ENCODE measurements around the gene CNOT1. TPM values are rescaled to one million over a fixed set of nuclear protein-coding genes. Genes with fewer than 3 reads are reported as not detected.
"Not testable (repeated sequence)": the region's sequence is repeated elsewhere in the genome, so short reads cannot be mapped to it uniquely, and the experiment has no call there.

Gene CNOT1
- total RNA-seq, 1 donor from 2014 or later = 64.1 TPM

- Histone ChIP-seq H3K4me3 (no peak overlapping the region), H3K27me3 (ENCODE audit: low read depth) (no peaks in the 10 kb centered on the region), H3K4me1 (peaks cover 71% of the 10 kb centered on the region), H3K27ac (replicated peaks) (peak overlapping the region; percentile 27), H3K9me3 (replicated peaks) (no peaks in the 10 kb centered on the region), H3K36me3 (peaks cover 14% of the 10 kb centered on the region)
- DNase-seq = no peak
- no peak for TF ChIP-seq CTCF (IDR thresholded peaks at IDR 0.05; ENCODE audit: borderline replicate concordance)
- intact Hi-C loops (cut with micrococcal nuclease) = no loop called here
These were observed 137.6 kb downstream of the CNOT1 start for GRCh38 chr16:58492066-58492465.

- not testable (repeated sequence) for DNase-seq
- Histone ChIP-seq H3K36me3 (peaks cover 14% of the 10 kb centered on the region), H3K4me1 (peaks cover 69% of the 10 kb centered on the region)
These were observed 139.1 kb downstream of the CNOT1 start for GRCh38 chr16:58490539-58490938.

DNA sequence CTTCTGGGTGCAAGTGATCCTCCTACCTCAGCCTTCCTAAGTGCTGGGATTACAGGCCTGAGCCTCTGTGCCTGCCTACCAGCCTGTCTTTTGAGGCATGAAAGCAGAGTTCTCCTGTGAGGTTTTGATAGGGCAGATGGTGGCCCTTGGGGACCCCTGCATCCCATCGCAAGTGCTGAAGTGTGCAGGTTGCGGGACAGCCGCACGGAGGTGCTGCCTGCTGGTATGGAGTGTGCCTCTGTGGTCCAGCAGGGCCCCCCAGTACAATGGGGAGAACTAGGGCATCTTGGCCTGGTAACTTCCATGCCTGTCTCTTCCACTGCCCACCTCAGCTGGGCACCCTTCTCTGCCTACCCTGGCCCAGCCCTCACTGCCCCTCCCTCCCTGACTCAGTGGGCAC, 139.6 kb downstream of the CNOT1 start:
- peaks cover 69% of the 10 kb centered on the region for H3K4me1 ChIP-seq
- no peak for DNase-seq
- intact Hi-C loops (cut with micrococcal nuclease) = no loop called here

More at GRCh38 chr16:58490539-58490938, 139.1 kb downstream of the CNOT1 start:
- H3K27me3 ChIP-seq (ENCODE audit: low read depth); H3K9me3 ChIP-seq (replicated peaks); H3K4me3 ChIP-seq; intact Hi-C loops (cut with micrococcal nuclease): not testable (repeated sequence)
- H3K27ac ChIP-seq (replicated peaks) = peak overlapping the region; percentile 16

GRCh38 chr16:58488531-58488930, 141.1 kb downstream of the CNOT1 start:
- H3K4me3 ChIP-seq = no peak overlapping the region
- DNase-seq = no peak
- peaks cover 69% of the 10 kb centered on the region for H3K4me1 ChIP-seq
- intact Hi-C loops (cut with micrococcal nuclease) = loop anchor here (5.0 kb wide), 1 partner anchor 151 kb away; no protein-coding TSS in a partner anchor
- H3K27ac ChIP-seq (replicated peaks) = peak overlapping the region; percentile 86
- no peaks in the 10 kb centered on the region for H3K27me3 ChIP-seq (ENCODE audit: low read depth)
- no peak for TF ChIP-seq CTCF (IDR thresholded peaks at IDR 0.05; ENCODE audit: borderline replicate concordance)
- no peaks in the 10 kb centered on the region for H3K9me3 ChIP-seq (replicated peaks)
- H3K36me3 ChIP-seq = peaks cover 8% of the 10 kb centered on the region

More for the DNA sequence above, 139.6 kb downstream of the CNOT1 start:
- Histone ChIP-seq H3K27me3 (ENCODE audit: low read depth) (no peaks in the 10 kb centered on the region), H3K27ac (replicated peaks) (peak overlapping the region; percentile 16), H3K4me3 (no peak overlapping the region), H3K9me3 (replicated peaks) (no peaks in the 10 kb centered on the region), H3K36me3 (peaks cover 14% of the 10 kb centered on the region)
- no peak for TF ChIP-seq CTCF (IDR thresholded peaks at IDR 0.05; ENCODE audit: borderline replicate concordance)

DNA sequence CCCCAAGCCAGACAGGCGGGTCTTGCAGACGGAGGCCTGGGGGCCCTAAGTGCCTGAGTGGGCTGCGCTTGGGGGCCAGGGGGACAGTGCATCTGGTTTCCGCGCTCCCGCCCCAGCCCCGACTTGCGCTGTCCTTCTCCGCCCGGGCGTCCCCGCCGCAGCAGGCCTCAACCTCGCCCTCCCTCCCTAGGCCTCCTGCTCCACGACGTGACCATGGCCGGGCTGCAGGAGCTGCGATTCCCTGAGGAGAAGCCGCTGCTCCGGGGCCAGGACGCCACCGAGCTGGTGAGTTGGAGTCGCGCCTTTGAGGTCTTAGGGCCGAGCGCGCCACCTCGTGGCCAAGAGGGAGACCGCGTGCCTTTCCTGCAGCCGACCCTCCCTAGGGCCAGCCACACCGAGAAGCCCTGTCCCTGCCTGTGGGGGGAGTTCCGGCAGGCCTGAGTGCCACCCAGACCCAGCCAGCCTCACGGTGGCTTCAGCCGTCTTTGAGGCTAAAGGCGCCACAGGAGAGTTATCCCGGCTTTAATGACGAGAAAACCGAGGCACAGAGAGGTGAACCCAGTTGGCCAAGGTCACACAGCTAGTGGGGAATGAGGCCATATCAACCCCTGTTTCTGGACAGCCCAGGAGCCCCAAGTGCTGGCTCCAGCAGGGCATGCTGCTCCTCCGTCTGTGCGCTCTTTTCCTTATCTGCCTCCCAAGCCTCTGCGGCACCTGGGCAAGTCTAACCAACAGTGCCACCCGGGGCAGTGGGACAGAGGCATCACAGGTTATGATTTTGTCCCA, 141.9 kb downstream of the CNOT1 start:
- intact Hi-C loops (cut with micrococcal nuclease) = loop anchor here (5.0 kb wide), 1 partner anchor 150 kb away; no protein-coding TSS in a partner anchor
- Histone ChIP-seq H3K9me3 (replicated peaks) (no peaks in the 10 kb centered on the region), H3K27me3 (ENCODE audit: low read depth) (no peaks in the 10 kb centered on the region), H3K4me1 (peaks cover 66% of the 10 kb centered on the region), H3K27ac (replicated peaks) (peak overlapping the region; percentile 86), H3K4me3 (peak overlapping the region; percentile 47), H3K36me3 (peaks cover 8% of the 10 kb centered on the region)
- peak; percentile 95 for TF ChIP-seq CTCF (IDR thresholded peaks at IDR 0.05; ENCODE audit: borderline replicate concordance)
- DNase-seq = peak; percentile 88
